ENCODE measurements around the gene ZNF423.

The ZNF423 gene

DNA sequence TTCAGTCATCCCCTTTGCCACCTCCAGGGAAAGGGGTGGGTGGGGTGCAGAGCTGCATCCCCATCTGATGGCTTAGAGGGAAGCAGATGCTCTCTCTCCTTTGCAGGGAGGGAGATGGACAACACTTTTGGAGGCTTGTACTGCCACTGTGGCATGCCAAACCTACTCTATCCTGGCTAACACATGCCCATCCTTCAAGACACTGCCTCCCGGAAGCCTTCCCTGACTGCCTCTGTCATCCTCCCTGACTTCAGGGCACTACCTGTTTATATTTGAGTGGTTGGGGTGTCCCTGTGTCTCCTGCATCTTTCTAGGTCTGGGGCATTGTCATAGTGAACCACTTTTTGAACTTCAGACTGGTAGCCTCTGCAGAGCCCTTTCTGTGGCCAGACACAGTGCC, 202.3 kb downstream of the ZNF423 start:
- no peak for DNase-seq (ENCODE audit: insufficient read length, low spot score)
- FAIRE-seq = no peak
- TF ChIP-seq, protein P1, sequence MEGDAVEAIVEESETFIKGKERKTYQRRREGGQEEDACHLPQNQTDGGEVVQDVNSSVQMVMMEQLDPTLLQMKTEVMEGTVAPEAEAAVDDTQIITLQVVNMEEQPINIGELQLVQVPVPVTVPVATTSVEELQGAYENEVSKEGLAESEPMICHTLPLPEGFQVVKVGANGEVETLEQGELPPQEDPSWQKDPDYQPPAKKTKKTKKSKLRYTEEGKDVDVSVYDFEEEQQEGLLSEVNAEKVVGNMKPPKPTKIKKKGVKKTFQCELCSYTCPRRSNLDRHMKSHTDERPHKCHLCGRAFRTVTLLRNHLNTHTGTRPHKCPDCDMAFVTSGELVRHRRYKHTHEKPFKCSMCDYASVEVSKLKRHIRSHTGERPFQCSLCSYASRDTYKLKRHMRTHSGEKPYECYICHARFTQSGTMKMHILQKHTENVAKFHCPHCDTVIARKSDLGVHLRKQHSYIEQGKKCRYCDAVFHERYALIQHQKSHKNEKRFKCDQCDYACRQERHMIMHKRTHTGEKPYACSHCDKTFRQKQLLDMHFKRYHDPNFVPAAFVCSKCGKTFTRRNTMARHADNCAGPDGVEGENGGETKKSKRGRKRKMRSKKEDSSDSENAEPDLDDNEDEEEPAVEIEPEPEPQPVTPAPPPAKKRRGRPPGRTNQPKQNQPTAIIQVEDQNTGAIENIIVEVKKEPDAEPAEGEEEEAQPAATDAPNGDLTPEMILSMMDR (IDR thresholded peaks at IDR 0.05; ENCODE audit: insufficient read depth, missing control alignments) = no peak

DNA sequence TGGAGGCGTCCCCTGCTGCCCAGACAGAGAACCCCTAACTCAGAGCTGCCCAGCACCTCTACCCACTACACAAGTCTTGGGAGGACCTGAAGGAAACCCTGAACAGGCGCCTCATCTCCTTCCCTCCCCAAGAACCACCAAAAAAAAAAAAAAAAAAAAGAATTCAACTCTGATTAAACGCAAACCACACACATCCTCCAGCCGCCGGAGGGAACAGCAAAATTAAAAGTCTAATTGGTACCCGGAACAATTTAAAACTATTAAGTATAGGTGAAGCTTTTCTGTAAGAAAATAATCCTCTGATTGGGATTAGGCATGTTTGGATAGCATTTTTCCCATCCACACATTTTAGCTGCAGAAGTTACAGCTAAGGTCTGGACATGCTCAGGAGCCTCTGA, 202.7 kb downstream of the ZNF423 start:
- no peak for DNase-seq (ENCODE audit: insufficient read length, low spot score)
- no peak for FAIRE-seq
- TF ChIP-seq, protein P1 (IDR thresholded peaks at IDR 0.05; ENCODE audit: insufficient read depth, missing control alignments) = no peak

DNA sequence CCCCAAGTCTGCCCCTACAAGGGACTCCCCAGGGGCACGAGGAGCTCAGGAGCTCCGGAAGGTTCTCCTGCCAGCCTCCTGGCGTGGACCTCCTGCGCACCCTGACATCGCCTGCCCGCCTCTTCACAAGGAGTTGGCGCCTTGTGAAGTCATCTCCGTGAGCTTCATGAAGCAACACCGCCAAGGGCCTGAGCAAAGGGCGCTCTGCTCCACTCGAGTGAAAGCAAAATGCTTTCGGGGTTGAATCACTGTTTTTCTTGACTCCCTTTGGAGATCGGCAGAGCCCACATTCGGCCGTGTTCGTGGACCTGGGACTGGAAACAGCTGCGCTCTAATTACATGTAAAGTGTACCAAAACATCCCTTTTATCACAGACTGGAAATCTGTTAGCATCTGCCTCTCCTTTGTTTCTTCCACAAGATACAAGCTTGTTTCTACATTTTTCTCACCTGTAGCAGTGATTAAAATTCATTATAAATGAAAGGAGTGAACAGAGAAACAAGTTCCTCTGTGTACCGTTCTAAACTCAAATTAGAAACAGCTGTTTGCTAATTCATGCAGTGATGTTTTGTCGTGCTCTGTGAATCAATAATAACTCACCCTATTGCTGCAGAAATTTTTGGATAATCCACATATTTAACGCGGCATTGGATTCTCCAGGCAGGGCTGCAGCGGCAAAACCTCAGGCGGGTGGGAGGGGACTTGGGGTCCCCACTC, 203.3 kb downstream of the ZNF423 start:
- TF ChIP-seq, protein P1 (IDR thresholded peaks at IDR 0.05; ENCODE audit: insufficient read depth, missing control alignments) = no peak
- FAIRE-seq = no peak
- DNase-seq (ENCODE audit: insufficient read length, low spot score) = no peak

DNA sequence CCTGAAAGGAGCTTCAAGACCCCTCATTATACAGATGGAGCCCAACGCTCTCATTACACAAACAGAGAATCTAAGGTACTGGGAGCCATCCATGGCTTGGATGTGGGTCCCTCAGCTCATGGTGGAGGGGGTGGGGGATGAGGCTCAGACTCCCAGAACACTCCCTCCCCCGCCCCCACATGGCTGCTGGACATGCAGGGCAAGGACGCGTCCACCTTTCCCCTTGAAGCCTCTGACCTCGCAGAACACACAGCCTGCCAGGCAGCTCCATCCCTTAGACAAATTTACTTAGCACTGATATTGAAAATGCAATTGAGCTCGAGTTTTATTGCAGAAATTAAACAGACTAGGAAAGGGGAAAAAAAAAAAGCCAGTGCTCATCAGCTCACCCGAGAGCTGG, 203.9 kb downstream of the ZNF423 start:
- TF ChIP-seq, protein P1 (IDR thresholded peaks at IDR 0.05; ENCODE audit: insufficient read depth, missing control alignments) = no peak
- DNase-seq (ENCODE audit: insufficient read length, low spot score) (no peak), FAIRE-seq (no peak)

DNA sequence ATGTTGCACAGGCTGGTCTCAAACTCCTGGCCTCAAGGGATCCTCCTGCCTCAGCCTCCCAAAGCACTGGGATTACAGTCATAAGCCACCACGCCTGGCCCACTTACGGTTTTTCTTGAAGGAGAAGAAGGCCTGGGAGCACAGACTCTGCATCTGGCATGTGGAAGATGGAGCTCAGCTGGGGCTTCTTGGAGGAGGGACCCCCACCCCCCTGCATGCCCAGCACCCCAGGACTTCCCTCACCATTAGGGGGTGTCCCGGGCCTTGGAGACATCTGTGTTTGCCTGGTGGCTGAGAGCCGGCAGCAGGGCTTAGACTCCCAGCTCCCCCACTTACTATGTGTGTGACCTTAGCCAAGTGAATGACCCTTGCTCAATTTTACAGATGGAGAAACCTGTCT, 204.7 kb downstream of the ZNF423 start:
- DNase-seq (ENCODE audit: insufficient read length, low spot score) = no peak
- TF ChIP-seq, protein P1 (IDR thresholded peaks at IDR 0.05; ENCODE audit: insufficient read depth, missing control alignments) = no peak
- no peak for FAIRE-seq

DNA sequence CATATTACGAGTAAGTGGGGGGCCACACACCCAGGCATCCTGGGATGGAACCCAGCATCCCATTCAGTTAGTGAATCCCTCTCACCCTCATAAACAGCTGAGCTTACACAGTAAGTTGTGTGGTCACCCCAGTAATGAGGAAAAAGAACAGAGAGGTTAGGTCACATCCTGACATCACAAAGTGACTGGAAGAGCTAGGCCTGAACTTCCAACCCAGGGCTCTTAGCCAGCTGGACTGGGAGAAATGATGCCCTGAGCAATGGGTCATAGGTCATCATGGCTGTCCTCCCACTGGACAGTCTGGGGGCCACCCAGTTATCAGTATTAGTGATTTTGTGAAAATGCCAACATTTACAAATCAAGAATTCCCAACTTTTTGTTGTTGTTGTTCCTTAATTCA, 205.3 kb downstream of the ZNF423 start:
- TF ChIP-seq, protein P1 (IDR thresholded peaks at IDR 0.05; ENCODE audit: insufficient read depth, missing control alignments) = no peak
- FAIRE-seq = no peak
- no peak for DNase-seq (ENCODE audit: insufficient read length, low spot score)

DNA sequence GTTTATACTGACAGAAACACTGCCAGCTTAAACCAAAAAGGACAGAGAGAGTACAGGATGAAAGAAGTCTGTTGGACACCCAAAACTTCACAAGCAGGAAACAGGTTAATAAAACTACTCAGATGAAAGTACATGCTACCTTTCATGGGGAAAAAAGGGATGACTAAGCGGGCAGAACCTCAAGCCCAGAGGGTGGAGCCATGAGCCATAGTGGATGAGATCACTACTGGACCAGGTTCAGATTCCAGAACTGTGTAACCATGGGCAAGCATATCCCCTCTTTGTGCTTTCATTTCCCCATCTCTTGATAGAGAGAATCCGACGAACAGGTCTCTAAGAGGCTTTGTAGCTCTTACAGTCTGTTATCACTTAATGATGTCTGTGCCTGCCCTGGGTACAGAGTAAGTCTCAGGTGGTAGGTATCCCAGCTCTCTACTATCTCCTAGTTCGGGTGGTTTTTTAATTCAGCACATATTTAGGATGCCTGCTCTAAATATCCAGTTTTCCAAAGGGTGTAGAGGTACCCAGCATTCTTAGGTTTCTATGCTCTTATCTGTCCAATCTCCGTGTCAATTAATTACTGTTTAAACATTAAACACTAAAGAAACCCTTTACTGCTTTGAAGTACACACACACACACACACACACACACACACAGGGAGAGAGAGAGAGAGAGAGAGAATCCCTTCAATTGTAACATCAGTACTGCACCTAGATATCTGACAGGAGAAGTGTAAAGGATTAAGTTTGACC, 206.7 kb downstream of the ZNF423 start:
- no peak for FAIRE-seq
- TF ChIP-seq, protein P1 (IDR thresholded peaks at IDR 0.05; ENCODE audit: insufficient read depth, missing control alignments) = no peak
- DNase-seq (ENCODE audit: insufficient read length, low spot score) = no peak
